Pancreas (tissue), 10 donors: ENCODE measurements around the gene RBFOX1. TPM values are rescaled to one million over a fixed set of nuclear protein-coding genes. Genes with fewer than 3 reads are reported as not detected.

Experiments used
- ATAC-seq, 4 donors: fragments of 200-7000 bp; cut with Tn5 transposase; one replicate each; pipeline versions ENCODE4 v1.8.0 to v1.9.1; 2020; ENCODE audit warnings: mild to moderate bottlenecking in 4 of 4, moderate library complexity in 4 of 4
- DNase-seq, 6 donors: peaks; one replicate each; pipeline ENCODE4 v3.0.0-alpha.2; 2020
- FAIRE-seq: peaks from 2 replicates; lab custom pipeline; 2012; peaks lifted over from hg19 to GRCh38; lab: Jason Lieb, UNC
- H3K27ac ChIP-seq, 4 donors: fragments of 200-600 bp; sonication (generic); 1 replicate in 3 of 4; 2 replicates in 1 of 4; pipeline versions ENCODE4 v1.5.0 to v1.8.0; 2020
- H3K27me3 ChIP-seq, 4 donors: fragments of 200-600 bp; one replicate each; pipeline ENCODE4 v1.8.0; 2021
- H3K36me3 ChIP-seq, 3 donors: fragments of 200-600 bp; sonication (generic) in 1 of 3; one replicate each; pipeline versions ENCODE4 v1.5.0 to v1.8.0; 2020 to 2021
- H3K4me1 ChIP-seq, 3 donors: fragments of 200-600 bp; one replicate each; pipeline ENCODE4 v1.8.0; 2021
- H3K4me3 ChIP-seq, 4 donors: fragments of 200-600 bp; sonication (generic) in 2 of 4; one replicate each; pipeline versions ENCODE4 v1.5.0 to v1.8.0; 2020 to 2021
- H3K9me3 ChIP-seq, 4 donors: fragments of 200-600 bp; one replicate each; pipeline ENCODE4 v1.8.0; 2021
- WGBS, 2 donors: extraction: QIAGEN DNeasy Blood & Tissue Kit; methylation state at CpG; one replicate each; pipeline ENCODE4 v1.1.7; 2013; 5-methylcytosine and 5-hydroxymethylcytosine counted together
- intact Hi-C, 3 donors: fragments of 100-400 bp; cut with DNase I; formaldehyde crosslinking; loops; one replicate each; pipeline versions ENCODE4 v1.11.1 to v1.14.2; 2022
- polyA plus RNA-seq, 2 donors: library from polyadenylated mRNA; stranded (reverse); fragments of 200-250 nt; gene quantifications; one replicate each; pipeline ENCODE4 v1.2.3, GENCODE V29; 2013
- total RNA-seq, 6 donors: library from RNA; stranded (reverse); fragmentation: NEBNext Ultra II Directional in 4 of 6; extraction: Animal tissue kit (Norgen Biotek cat#: 25700) in 4 of 6; gene quantifications; one replicate each; pipeline versions ENCODE4 v1.2.1 to v1.2.4, GENCODE V29; 2021 to 2023
- TF ChIP-seq, protein P1 (sequence below), 4 donors: fragments of 200-600 bp; sonication (generic) in 3 of 4; IDR thresholded peaks; one replicate each; pipeline versions ENCODE4 v1.5.0 to v1.8.0; 2021; ENCODE audit warnings: antibody characterized with exemption in 4 of 4
- donor health status: healthy with polysubstance abuse.
- donor health status: DM: no; HTN: no; CAD: no; lungs with moderate emphysema.
- donor health status: DM: no; HTN: no; CAD: no.
- donor health status: control.
- donor health status: control.
- donor health status: Bipolar disorder and iron deficiency.
- donor health status: DM: yes; HTN: yes; CAD: no.
- donor health status: DM: no; HTN: no; CAD: no.
- donor health status: DM: no; HTN: no; CAD: no.
- donor health status: DM: yes; HTN: yes; CAD: no.

RBFOX1 gene
- total and polyA plus RNA-seq, 8 donors, result 0.12 to 0.28 (median 0.15) TPM; not detected in 3

DNA sequence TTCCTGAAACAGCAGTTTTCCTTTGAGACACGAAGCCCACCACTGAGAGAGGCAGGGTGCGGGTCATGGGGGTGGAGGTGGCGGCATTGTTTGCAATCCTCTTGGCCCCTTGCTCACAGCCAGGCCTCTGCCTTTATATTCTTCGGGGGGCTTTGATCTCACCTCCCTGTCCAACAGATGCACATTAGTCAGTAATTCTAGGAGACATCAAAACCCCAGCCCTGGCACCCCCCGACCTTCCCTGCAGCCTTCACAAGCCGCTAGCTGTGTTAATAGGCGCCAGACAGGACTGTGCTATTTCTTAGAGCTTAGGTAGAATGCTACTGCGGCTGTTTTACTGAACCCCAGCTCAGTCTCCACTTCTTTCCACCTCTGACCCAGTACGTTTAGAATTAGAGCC is 212.6 kb downstream of the RBFOX1 start:
- H3K9me3 ChIP-seq, result no peaks in the 10 kb centered on the region
- intact Hi-C loops, result no loop called here
- 33 to 39% methylated on average over 9 of the region's 9 CpGs for WGBS, 2 donors
- no peaks in the 10 kb centered on the region for H3K27me3 ChIP-seq
- TF ChIP-seq, protein P1, sequence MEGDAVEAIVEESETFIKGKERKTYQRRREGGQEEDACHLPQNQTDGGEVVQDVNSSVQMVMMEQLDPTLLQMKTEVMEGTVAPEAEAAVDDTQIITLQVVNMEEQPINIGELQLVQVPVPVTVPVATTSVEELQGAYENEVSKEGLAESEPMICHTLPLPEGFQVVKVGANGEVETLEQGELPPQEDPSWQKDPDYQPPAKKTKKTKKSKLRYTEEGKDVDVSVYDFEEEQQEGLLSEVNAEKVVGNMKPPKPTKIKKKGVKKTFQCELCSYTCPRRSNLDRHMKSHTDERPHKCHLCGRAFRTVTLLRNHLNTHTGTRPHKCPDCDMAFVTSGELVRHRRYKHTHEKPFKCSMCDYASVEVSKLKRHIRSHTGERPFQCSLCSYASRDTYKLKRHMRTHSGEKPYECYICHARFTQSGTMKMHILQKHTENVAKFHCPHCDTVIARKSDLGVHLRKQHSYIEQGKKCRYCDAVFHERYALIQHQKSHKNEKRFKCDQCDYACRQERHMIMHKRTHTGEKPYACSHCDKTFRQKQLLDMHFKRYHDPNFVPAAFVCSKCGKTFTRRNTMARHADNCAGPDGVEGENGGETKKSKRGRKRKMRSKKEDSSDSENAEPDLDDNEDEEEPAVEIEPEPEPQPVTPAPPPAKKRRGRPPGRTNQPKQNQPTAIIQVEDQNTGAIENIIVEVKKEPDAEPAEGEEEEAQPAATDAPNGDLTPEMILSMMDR (IDR thresholded peaks at IDR 0.05), result no peak
- H3K4me1 ChIP-seq, result no peaks in the 10 kb centered on the region
- H3K36me3 ChIP-seq, result no peaks in the 10 kb centered on the region
- no peak overlapping the region for H3K27ac ChIP-seq
- no peak for FAIRE-seq
- no peak for ATAC-seq
- no peak overlapping the region for H3K4me3 ChIP-seq
- DNase-seq, result no peak

DNA sequence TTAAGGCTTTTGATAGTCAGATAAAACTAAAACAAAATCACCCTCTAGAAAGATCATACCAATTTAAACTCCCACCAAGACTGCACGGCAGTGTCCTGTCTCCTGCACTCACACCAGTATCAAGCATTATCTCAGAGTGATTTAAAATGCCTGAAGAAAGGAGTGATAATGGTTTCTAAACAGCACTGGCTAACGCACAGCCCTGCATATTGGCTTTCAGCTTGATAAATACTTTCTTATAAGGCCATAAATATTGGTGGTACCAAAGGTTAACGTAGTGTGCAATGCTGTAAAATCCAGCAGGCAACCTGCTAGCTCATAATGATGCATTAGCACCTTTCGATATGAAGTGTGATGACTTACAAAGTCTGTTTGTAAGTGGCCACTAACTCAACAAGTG is 214.3 kb downstream of the RBFOX1 start:
- FAIRE-seq, result no peak
- Histone ChIP-seq H3K27me3 (no peaks in the 10 kb centered on the region), H3K4me3 (no peak overlapping the region), H3K4me1 (no peaks in the 10 kb centered on the region), H3K9me3 (no peaks in the 10 kb centered on the region), H3K27ac (no peak overlapping the region), H3K36me3 (no peaks in the 10 kb centered on the region)
- no peak for ATAC-seq
- intact Hi-C loops, result no loop called here
- no peak for DNase-seq
- 17 to 19% methylated on average over 4 of the region's 4 CpGs for WGBS, 2 donors
- TF ChIP-seq, protein P1 (IDR thresholded peaks at IDR 0.05), result no peak

DNA sequence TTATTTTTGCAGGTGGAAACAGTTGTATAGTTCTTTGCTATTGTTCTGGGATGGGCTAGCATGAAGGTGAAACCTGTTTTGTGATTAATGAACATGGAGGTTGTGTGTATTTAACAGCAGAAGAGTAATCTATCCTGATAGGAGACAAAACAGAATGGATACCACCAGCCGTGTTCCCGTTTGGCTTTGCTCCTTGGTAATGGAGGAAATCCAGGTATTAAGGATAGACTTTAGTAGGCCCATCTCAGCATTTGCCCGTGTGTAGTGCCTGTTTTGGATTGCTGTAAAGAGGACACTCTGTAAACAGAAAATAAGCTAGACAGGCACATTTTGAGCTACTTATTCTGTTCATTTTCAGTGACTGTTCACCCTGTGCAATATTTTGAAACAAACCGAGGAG is 215.1 kb downstream of the RBFOX1 start:
- H3K4me1 ChIP-seq, result no peaks in the 10 kb centered on the region
- intact Hi-C loops, result no loop called here
- WGBS, 2 donors, result 30 to 33% methylated on average over 4 of the region's 4 CpGs
- H3K9me3 ChIP-seq, result no peaks in the 10 kb centered on the region
- DNase-seq (no peak), FAIRE-seq (no peak), ATAC-seq (no peak)
- no peak overlapping the region for H3K27ac ChIP-seq
- no peaks in the 10 kb centered on the region for H3K36me3 ChIP-seq
- no peak overlapping the region for H3K4me3 ChIP-seq
- TF ChIP-seq, protein P1 (IDR thresholded peaks at IDR 0.05), result no peak
- no peaks in the 10 kb centered on the region for H3K27me3 ChIP-seq

GRCh38 chr16:7548796-7549318 is 216.2 kb downstream of the RBFOX1 start:
- WGBS, 2 donors, result 59 to 69% methylated on average over 4 of the region's 4 CpGs
- Histone ChIP-seq H3K4me1 (no peaks in the 10 kb centered on the region), H3K27ac (no peak overlapping the region), H3K4me3 (no peak overlapping the region), H3K9me3 (no peaks in the 10 kb centered on the region), H3K36me3 (no peaks in the 10 kb centered on the region), H3K27me3 (no peaks in the 10 kb centered on the region)
- intact Hi-C loops, result no loop called here
- TF ChIP-seq, protein P1 (IDR thresholded peaks at IDR 0.05), result no peak
- no peak for ATAC-seq
- no peak for DNase-seq
- no peak for FAIRE-seq

- ATAC-seq, result no peak
These were observed 217.5 kb downstream of the RBFOX1 start for GRCh38 chr16:7550096-7550495.

More at GRCh38 chr16:7550096-7550495, 217.5 kb downstream of the RBFOX1 start:
- no peaks in the 10 kb centered on the region for H3K4me1 ChIP-seq
- no peaks in the 10 kb centered on the region for H3K36me3 ChIP-seq
- no peak overlapping the region for H3K4me3 ChIP-seq
- no peak for FAIRE-seq
- 51 to 65% methylated on average over 7 of the region's 7 CpGs for WGBS, 2 donors
- TF ChIP-seq, protein P1 (IDR thresholded peaks at IDR 0.05), result no peak
- intact Hi-C loops, result loop anchor here in 1 of 3 donors (10.0 kb wide), 1 partner anchor 65 kb away; no protein-coding TSS in a partner anchor
- H3K9me3 ChIP-seq, result no peaks in the 10 kb centered on the region
- no peak for DNase-seq
- no peaks in the 10 kb centered on the region for H3K27me3 ChIP-seq
- no peak overlapping the region for H3K27ac ChIP-seq
